ENCODE measurements around the gene ACSL3. TPM values are rescaled to one million over a fixed set of nuclear protein-coding genes. Genes with fewer than 3 reads are reported as not detected.
"Not testable (repeated sequence)": the region's sequence is repeated elsewhere in the genome, so short reads cannot be mapped to it uniquely, and the experiment has no call there.

The ACSL3 gene
- total RNA-seq, 1 donor from 2014 or later, result 67.5 TPM

DNA sequence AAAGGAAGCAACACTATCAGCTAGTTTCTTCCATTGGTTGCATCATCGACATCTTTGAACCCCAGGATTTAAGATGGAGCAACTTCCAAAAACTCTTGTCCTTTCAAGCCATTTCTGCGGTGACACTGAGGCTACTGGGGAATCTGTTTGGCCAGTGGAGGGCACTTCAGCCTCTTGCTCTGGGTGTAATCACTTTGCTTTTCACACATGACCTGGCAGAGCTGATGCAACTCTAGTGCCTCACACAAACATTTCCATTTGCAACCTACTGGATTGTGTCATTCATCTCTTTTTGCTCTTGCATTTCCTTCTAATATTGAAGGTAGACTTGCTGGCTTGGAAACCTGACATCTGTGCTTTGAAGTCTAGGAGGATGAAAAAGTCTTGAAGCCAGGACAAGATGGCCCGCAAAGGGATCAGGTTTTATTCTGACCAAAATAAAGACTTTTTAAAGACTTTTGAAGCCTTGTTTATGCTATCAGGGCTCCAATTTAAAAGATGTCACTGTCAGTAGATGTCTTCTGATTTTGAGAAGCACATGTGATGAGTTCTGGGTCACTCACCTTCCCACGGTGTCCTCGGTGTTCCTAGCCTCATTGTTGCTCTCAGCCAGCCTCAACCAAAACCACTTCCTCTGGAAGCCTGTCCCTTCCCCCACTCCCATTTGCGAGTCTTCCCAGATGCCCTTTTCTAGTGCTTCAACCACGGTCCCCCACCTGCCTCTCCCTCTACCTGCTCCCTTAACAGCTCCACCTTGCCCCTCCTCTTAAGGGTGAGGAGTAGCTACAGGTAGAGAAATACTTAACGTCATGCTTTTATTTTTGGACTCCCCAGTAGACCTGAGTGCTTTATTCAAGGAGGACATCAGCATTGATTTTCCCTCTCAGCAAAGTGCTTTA is 121.4 kb downstream of the ACSL3 start:
- Mint-ChIP-seq H3K9me3 (peaks cover 3% of the 10 kb centered on the region), H3K36me3 (ENCODE audit: low read depth) (no peaks in the 10 kb centered on the region), H3K27me3 (peaks cover 9% of the 10 kb centered on the region), H3K27ac (no peak overlapping the region), H3K4me3 (no peak overlapping the region), H3K4me1 (peaks cover 4% of the 10 kb centered on the region)
- intact Hi-C loops (cut with micrococcal nuclease), result no loop called here
- DNase-seq, result no peak

DNA sequence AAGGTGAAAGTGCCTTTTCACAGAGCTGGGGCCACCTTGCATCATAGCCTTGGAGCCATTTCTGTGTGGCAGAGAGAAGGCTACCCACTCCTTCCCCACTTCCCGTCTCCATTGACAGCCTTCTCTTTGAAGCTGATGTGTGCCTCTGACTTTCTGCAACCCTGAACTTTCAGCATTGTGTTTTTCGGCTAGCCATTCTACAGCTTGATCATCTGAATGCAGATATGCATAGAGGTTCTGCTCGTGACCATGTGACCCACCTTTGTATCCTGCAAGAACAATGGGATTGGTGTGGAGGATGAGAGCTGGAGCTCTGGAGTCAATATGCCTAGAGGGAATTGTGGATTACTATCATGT is 122.1 kb downstream of the ACSL3 start:
- no peak for DNase-seq
- peaks cover 4% of the 10 kb centered on the region for H3K4me1 Mint-ChIP-seq
- peaks cover 9% of the 10 kb centered on the region for H3K27me3 Mint-ChIP-seq
- H3K36me3 Mint-ChIP-seq (ENCODE audit: low read depth), result no peaks in the 10 kb centered on the region
- no peak overlapping the region for H3K4me3 Mint-ChIP-seq
- H3K9me3 Mint-ChIP-seq, result peaks cover 3% of the 10 kb centered on the region
- H3K27ac Mint-ChIP-seq, result no peak overlapping the region
- intact Hi-C loops (cut with micrococcal nuclease), result no loop called here

DNA sequence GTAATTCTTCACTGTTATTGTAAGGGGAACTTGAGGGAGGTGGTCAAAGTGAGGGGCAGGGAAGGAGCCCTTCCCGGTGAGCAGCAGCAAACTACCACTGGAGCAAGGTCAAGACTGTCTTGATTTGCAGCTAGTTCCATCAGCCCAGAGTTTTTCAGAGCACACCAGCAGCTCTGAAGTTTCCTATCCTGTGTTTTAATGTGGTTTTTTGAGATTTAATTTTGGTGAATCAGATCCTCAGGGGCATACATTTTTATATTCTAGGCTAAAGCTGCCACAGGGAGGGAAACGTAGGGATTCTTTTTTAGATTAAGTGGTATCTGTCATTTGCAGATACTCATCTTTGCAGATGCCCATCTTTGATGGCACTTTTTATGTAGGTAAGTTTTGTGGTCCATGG is 124.1 kb downstream of the ACSL3 start:
- H3K27ac Mint-ChIP-seq, result no peak overlapping the region
- H3K27me3 Mint-ChIP-seq, result peaks cover 9% of the 10 kb centered on the region
- DNase-seq, result no peak
- H3K4me3 Mint-ChIP-seq, result no peak overlapping the region
- H3K4me1 Mint-ChIP-seq, result peaks cover 4% of the 10 kb centered on the region
- peaks cover 3% of the 10 kb centered on the region for H3K9me3 Mint-ChIP-seq
- intact Hi-C loops (cut with micrococcal nuclease), result no loop called here
- H3K36me3 Mint-ChIP-seq (ENCODE audit: low read depth), result no peaks in the 10 kb centered on the region

DNA sequence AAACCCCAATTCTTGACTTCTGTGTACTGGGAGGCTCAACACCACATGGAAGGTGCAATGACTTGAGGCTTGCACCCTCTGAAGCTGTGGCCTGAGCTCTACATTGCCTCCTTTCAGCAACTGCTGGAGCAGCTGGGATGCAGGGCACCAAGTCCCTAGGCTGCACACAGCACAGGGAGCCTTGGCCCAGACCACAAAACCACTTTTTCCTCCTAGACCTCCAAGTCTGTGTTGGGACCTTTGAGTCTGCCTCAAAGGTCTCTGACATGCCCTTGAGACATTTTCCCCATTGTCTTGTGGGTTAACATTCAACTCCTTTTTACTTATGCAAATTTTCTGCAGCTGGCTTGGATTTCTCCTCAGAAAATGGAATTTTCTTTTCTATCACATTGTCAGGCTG is 128.6 kb downstream of the ACSL3 start:
- Mint-ChIP-seq H3K4me1 (no peaks in the 10 kb centered on the region), H3K27ac (no peak overlapping the region), H3K9me3 (peaks cover 3% of the 10 kb centered on the region), H3K4me3 (no peak overlapping the region), H3K36me3 (ENCODE audit: low read depth) (no peaks in the 10 kb centered on the region), H3K27me3 (peaks cover 5% of the 10 kb centered on the region)
- DNase-seq, result no peak
- intact Hi-C loops (cut with micrococcal nuclease), result no loop called here

DNA sequence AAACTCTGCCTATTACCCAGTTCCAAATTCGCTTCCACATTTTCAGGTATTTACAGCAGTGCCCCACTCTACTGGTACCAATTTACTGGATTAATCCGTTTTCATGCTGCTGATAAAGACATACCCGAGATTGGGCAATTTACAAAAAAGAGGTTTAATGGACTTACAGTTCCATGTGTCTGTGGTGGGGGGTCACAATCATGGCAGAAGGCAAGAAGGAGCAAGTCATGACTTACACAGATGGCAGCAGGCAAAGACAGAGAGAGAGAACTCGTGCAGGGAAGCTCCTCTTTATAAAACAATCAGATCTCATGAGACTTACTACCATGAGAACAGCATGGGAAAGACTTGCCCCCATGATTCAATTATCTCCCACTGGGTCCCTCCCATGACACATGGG is 129.4 kb downstream of the ACSL3 start:
- H3K27me3 Mint-ChIP-seq; intact Hi-C loops (cut with micrococcal nuclease): not testable (repeated sequence)

DNA sequence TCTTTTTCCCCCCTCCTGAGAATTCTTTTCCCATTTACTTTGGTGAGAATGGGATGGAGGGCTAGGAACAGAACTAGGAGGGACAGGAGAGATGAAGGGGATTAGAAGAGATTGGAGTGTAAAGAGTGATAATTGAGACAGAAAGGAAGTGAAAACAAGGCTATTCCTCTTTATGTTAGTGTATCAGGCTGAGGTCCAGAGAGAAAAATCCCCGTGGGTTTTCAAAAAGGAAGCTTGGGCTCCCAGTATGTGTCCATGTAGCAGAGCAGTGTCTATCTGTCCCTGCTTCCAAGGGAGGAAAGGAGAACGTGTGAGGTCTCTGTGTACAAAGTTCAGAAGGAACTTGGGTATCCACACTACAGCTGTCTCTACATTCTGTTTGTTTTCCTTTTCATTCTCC is 131.3 kb downstream of the ACSL3 start:
- H3K27me3 Mint-ChIP-seq, result peaks cover 1% of the 10 kb centered on the region
- no peak overlapping the region for H3K4me3 Mint-ChIP-seq
- H3K4me1 Mint-ChIP-seq, result no peaks in the 10 kb centered on the region
- no peaks in the 10 kb centered on the region for H3K36me3 Mint-ChIP-seq (ENCODE audit: low read depth)
- intact Hi-C loops (cut with micrococcal nuclease), result no loop called here
- DNase-seq, result no peak
- H3K9me3 Mint-ChIP-seq, result no peaks in the 10 kb centered on the region
- H3K27ac Mint-ChIP-seq, result no peak overlapping the region

More for the DNA sequence above, 129.4 kb downstream of the ACSL3 start:
- H3K4me3 Mint-ChIP-seq; H3K27ac Mint-ChIP-seq; H3K4me1 Mint-ChIP-seq; H3K9me3 Mint-ChIP-seq; H3K36me3 Mint-ChIP-seq (ENCODE audit: low read depth); DNase-seq: not testable (repeated sequence)

Other genes with a start within 250 kb of the ACSL3 start
- 57.4 and 58.5 TPM in 2 replicates for gene FARSB, start 204.9 kb upstream of the ACSL3 start, total RNA-seq
- gene MOGAT1, start 189.4 kb upstream of the ACSL3 start, total RNA-seq, result not detected in 2 replicates
- gene KCNE4, start 191.2 kb downstream of the ACSL3 start, total RNA-seq, result not detected in 2 replicates